CD4-positive, alpha-beta T cell treated with Interleukin-21 for 1 hour (primary cell): ENCODE measurements around the gene AOPEP.
A peak's percentile ranks its signal among the peaks of the same experiment; 100 is the strongest.

Experiments used
- DNase-seq: peaks from one replicate; pipeline ENCODE4 v3.0.0-alpha.2; 2020

Gene AOPEP

DNA sequence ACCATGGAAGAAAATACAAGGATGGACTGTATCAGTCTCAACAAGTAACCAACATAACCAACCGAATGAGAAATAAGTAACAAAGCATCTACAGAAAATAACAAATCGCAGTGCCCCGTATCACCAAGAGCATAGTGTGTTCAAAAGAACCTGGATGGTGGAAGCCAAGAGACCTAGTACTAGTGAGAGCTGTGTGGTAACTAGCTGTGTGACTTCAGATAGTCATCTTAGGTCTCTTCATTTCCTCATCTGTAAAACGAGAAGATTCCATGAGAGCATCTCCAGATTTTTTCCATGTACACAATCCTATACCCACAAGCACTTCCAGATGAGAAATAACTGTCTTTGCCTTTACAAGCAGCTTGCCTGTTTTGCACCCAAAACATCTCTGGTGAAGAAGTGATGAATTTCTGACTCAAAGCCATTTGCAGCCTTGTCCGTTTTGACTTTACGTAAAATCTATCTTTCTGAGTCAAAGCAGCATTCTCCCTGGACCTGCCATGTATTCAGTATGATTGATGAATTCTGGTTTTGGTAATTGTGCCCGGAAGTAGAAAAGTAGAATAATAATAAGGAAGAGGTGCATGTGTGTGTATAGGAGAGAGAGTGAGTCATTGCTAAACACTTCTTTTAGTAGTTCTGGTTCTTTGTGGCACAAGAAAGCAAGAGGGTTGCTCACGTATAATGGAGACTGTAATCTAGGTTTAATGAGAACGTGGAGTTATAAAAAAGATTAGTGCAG lies 41.0 kb downstream of the AOPEP start:
- no peak for DNase-seq

- no peak for DNase-seq
Observed at GRCh38 chr9:94768766-94769165, 42.3 kb downstream of the AOPEP start.

GRCh38 chr9:94770334-94770733 lies 43.8 kb downstream of the AOPEP start:
- DNase-seq = no peak

DNA sequence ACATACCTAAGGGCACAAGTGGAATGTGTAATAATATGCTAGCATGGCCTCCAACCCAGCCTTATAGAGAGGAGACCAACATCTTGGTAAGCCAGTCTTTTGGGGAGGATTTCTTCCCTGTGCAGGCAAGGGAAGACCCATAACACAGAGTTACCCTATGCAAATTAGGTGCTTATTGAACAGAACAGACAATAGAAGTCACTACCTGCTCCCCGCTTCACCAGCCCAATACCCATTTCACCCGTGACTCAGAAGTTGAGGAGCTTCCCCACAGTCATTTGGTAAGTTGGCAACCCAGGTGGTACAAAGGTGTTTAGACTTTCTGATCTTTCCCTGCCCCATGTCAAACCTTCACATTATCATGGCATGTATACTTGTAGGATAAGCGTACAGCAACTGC lies 44.6 kb downstream of the AOPEP start:
- no peak for DNase-seq

GRCh38 chr9:94772144-94772543 lies 45.6 kb downstream of the AOPEP start:
- DNase-seq = no peak

DNA sequence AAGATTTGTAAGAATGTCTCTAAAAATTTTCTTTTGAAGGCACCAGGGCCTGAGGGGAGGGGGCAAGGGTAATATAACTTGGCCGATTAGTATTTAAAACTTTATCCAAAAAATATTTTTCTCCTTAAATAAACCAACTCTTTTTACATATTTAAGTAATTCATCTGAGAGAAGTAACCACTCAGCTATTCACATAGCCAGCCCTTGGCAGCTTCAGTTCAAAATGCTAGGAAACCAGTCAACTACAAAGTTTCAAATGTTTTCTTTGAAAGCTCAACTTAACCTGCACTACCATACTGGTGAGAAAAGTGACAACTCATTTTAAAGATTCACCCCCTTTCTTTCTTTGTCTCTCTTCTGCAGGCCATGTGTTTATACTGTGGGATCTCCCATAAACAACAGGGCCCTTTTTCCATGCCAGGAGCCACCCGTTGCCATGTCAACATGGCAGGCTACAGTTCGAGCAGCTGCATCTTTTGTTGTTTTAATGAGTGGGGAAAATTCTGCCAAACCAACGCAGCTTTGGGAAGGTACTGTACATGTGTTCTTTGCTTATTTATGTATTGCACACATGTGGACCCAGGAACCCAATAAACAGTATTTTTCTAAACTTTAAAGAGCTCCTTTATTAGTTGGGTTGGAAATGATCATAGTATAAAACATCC lies 46.3 kb downstream of the AOPEP start:
- no peak for DNase-seq

DNA sequence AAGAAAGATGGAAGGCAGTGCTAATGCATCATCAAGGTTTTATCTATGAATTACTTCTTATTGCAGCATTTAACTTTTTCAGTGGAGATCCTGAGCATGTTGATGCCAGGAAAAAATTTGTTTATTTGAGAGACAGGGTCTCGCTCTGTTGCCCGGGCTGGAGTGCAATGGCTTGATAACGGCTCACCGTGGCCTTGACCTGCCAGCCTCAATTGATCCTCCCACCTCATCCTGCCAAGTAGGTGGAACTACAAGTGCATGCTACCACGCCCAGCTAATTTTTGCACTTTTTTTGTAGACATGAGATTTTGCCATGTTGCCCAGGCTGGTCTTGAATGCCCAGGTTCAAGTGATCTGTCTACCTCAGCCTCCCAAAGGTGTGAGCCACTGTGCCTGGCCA lies 47.2 kb downstream of the AOPEP start:
- DNase-seq = no peak

DNA sequence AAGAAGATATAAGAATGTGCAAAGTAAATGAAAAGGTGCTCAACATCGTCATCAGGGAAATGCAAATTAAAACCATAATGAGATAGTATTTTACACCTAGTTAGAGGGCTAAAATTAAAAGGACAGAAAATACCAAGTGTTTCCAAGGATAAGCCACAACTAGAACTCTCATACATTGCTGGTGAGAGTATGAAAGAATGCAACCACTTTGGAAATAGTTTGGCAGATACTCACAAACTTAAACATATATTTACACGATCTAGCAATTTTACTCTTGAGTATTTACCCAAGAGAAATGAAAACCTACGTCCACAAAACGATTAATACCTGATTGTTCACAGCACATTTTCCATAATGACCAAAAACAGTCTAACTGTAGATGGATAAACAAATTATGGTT lies 51.5 kb downstream of the AOPEP start:
- no peak for DNase-seq

DNA sequence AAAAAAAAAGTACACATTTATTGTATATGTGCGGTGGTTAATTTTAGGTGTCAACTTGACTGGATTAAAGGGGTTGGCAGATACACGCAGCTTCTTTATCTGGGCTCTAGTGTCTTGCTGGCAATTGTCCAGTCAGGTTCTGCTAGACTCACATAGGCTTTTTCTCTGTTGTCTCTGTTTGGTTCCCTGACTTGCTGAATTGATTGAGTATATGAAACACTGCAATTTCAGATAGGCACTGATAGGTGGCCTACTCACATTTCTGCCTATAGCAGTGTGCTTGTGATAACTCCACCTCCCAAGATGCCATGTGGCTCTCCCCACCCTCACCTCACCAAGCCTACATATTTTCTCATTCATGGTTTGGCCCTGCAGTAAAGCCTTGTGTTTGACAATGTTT lies 52.5 kb downstream of the AOPEP start:
- no peak for DNase-seq

DNA sequence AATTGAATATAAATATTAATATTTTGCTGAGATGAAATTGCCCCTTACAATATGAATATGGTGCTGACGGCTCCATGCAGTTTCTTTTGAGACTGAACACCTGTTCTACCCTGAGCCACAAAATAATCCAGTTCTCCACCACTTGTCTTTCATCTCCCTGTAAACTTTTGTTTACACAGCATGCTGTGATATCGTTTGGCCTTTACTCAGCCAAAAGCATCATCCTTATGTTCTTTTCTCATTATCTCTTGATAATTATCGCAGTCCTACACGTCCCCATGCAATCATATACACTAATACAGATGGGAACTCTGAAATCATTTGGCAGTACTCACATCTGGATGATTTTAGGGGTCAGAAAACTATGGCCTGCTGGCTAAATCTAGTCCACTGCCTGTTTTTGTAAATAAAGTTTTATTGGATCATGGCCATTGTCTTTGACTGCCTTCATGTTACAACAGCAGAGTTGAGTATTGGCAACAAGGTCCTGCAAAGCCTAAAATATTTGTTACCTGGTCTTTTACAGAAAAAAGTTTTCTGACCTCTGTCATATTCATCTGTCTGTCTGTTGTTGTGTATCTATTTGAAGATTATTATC lies 53.3 kb downstream of the AOPEP start:
- no peak for DNase-seq

GRCh38 chr9:94780516-94780950 lies 54.0 kb downstream of the AOPEP start:
- DNase-seq = no peak

DNA sequence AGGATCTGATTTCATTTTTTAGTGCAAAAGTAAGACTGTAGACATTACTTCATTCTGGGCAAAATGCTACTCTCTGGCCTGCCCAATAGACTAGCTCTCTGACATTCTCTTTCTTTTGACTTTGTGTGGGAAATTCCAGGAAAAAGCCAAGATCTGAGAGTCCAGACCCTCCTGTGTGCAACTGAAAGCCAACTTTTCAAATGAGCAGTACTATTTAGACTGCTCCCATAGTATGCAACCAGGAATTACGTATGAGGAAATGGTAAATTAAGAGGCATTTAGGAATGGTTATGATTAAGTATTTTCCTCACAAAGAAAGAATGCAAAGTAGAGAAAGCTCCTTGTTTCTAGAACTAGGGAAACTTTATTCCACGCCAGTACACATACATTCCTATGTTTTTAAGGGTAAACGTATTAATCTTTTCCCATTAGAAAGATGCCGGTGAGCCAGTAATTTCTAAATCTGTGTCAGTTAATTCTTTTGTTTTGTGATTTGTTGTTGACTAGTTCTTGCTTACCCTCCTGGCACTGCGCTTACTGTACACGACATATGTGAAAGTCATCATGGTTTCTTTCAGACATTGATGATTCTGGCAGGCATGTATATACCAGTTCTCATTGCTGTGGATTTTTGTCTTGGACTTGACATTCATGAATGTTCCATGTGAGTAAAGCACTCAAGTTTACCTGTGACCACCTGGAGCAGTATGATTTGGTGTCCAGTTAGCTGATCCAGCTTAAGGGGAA lies 56.0 kb downstream of the AOPEP start:
- no peak for DNase-seq

DNA sequence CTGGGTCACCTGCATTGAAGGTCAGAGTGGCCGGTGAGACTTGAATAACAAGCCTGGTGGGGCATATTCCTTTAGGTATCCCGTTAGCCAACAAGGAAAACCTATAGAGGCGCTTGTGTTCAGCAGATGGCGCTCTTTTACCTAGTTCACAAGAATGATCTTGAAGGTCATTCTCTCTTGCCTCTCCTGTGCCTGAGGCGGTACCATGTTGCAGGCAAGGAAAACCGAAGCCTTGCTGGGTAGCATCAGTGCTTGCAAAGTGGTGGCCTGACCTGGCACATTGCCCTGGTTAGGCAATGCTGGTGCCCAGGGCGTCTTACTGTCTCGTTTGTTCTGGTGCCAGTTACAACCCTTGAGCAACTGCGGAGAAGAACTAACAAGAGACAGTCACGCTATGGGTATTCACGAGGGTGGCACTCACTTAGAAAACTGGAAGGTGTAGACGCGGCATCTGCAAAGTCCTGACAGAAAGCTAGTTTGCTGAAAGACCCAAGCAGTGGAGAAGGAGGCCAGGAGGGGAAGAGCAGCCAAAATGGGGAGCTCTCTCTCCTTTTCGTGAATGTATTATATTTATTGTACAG lies 56.7 kb downstream of the AOPEP start:
- DNase-seq = peak; percentile 56

- no peak for DNase-seq
Observed at GRCh38 chr9:94783928-94784327, 57.4 kb downstream of the AOPEP start.

GRCh38 chr9:94785215-94786169 lies 59.0 kb downstream of the AOPEP start:
- DNase-seq = no peak

- DNase-seq = no peak
Observed at GRCh38 chr9:94786586-94786985, 60.1 kb downstream of the AOPEP start.

- DNase-seq = no peak
Observed at GRCh38 chr9:94787266-94787665, 60.8 kb downstream of the AOPEP start.

DNA sequence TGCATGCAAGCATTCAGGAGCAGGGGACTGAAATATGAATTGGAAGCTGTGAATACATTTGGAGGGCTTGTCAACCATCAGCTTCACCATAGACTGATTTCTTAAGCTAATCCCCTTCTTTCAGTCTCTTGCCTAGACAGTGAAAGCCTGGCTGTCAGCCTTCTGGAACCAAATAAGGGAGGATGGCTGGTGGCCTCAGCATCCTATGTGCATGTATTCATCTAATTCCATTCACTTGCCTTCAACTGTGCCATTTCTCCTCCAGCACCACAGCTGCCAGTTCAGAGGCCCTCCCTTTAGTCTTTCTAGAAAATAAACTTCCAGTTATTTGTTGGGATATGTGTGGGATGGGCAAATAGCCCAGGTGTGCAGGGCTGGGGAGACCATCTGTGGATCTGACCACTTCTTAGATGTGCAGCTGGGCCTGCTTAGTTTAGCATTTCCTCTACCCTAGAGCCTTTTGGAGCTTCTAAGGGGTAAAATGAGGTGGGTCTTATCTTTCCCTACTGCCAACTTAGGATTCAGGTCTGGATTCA lies 62.1 kb downstream of the AOPEP start:
- no peak for DNase-seq

GRCh38 chr9:94791435-94791834 lies 64.9 kb downstream of the AOPEP start:
- no peak for DNase-seq

GRCh38 chr9:94792511-94792910 lies 66.0 kb downstream of the AOPEP start:
- no peak for DNase-seq

GRCh38 chr9:94794476-94795167 lies 68.1 kb downstream of the AOPEP start:
- DNase-seq = no peak
